Endometrial microvascular endothelial cells (primary cell): ENCODE results near the gene RMC1. TPM values are rescaled to one million over a fixed set of nuclear protein-coding genes. Genes with fewer than 3 reads are reported as not detected.
"Not testable (repeated sequence)": the region's sequence is repeated elsewhere in the genome, so short reads cannot be mapped to it uniquely, and the experiment has no call there.

Experiments used
- in situ Hi-C: cut with HindIII; loops from 2 replicates; pipeline ENCODE4 v1.10.0; 2017; ENCODE audit warnings: low sequenced_read_pairs, low pct_unique_long_range_greater_than_20kb; ENCODE audit errors: inconsistent ontology term
- total RNA-seq: library from RNA; depleted of rRNA; stranded (reverse); fragments of >200 nt; gene quantifications from one replicate; pipeline ENCODE4 v1.2.3, GENCODE V29; 2015; ENCODE audit errors: inconsistent ontology term

Gene RMC1
- total RNA-seq, 1 donor from 2014 or later = 24.0 TPM

- in situ Hi-C loops = no loop called here
Measured at GRCh38 chr18:23573626-23574431, 70.5 kb downstream of the RMC1 start.

- in situ Hi-C loops = no loop called here
Measured at GRCh38 chr18:23574611-23575308, 71.4 kb downstream of the RMC1 start.

- in situ Hi-C loops = no loop called here
Measured at GRCh38 chr18:23575309-23575651, 72.0 kb downstream of the RMC1 start.

- in situ Hi-C loops = not testable (repeated sequence)
Measured at GRCh38 chr18:23577521-23577920, 74.2 kb downstream of the RMC1 start.

GRCh38 chr18:23578067-23578701 lies 74.9 kb downstream of the RMC1 start:
- in situ Hi-C loops = no loop called here

- in situ Hi-C loops = no loop called here
Measured at GRCh38 chr18:23578891-23579653, 75.8 kb downstream of the RMC1 start.

- in situ Hi-C loops = no loop called here
Measured at GRCh38 chr18:23580677-23581367, 77.5 kb downstream of the RMC1 start.

Other genes starting within 250 kb of the RMC1 start
- gene RIOK3, start 50.2 kb upstream of the RMC1 start, total RNA-seq = 35.3 TPM
- 52.1 TPM for gene NPC1, start 83.0 kb downstream of the RMC1 start, total RNA-seq
- 0.93 TPM for gene ANKRD29, start 159.4 kb downstream of the RMC1 start, total RNA-seq
- gene LAMA3, start 185.9 kb downstream of the RMC1 start, total RNA-seq = 9.7 TPM